HG03439 (cell line): ENCODE measurements around the gene C19orf67.

Source experiments
- ATAC-seq: cut with Tn5 transposase; IDR thresholded peaks from one replicate; pipeline ENCODE4 v1.9.1; 2021; ENCODE audit warnings: mild to moderate bottlenecking, moderate library complexity; ENCODE audit not compliant: unreplicated experiment

The C19orf67 gene

GRCh38 chr19:14110650-14111049, 25.1 kb upstream of the C19orf67 start:
- ATAC-seq, result no peak

- ATAC-seq, result no peak
These were observed 22.2 kb upstream of the C19orf67 start for GRCh38 chr19:14107581-14108461.

- no peak for ATAC-seq
These were observed 21.3 kb upstream of the C19orf67 start for GRCh38 chr19:14106840-14107239.

- no peak for ATAC-seq
These were observed 20.1 kb upstream of the C19orf67 start for GRCh38 chr19:14105680-14106079.

- no peak for ATAC-seq
These were observed 17.7 kb upstream of the C19orf67 start for GRCh38 chr19:14103310-14103709.

- no peak for ATAC-seq
These were observed 17.2 kb upstream of the C19orf67 start for GRCh38 chr19:14102756-14103155.

- no peak for ATAC-seq
These were observed 16.6 kb upstream of the C19orf67 start for GRCh38 chr19:14102102-14102696.

- ATAC-seq, result no peak
These were observed 15.5 kb upstream of the C19orf67 start for GRCh38 chr19:14101003-14101545.

- ATAC-seq, result no peak
These were observed 12.1 kb upstream of the C19orf67 start for GRCh38 chr19:14097532-14098151.

- ATAC-seq, result no peak
These were observed 10.8 kb upstream of the C19orf67 start for GRCh38 chr19:14096272-14096992.

GRCh38 chr19:14094854-14095253, 9.3 kb upstream of the C19orf67 start:
- no peak for ATAC-seq

- ATAC-seq, result no peak
These were observed 7.7 kb upstream of the C19orf67 start for GRCh38 chr19:14093117-14093823.

- peak; percentile 4 for ATAC-seq
These were observed 6.4 kb upstream of the C19orf67 start for GRCh38 chr19:14091813-14092462.

- ATAC-seq, result peak; percentile 54
These were observed 5.7 kb upstream of the C19orf67 start for GRCh38 chr19:14091081-14091812.

- peak; percentile 32 for ATAC-seq
These were observed 5.0 kb upstream of the C19orf67 start, which contains the start of gene SAMD1 for GRCh38 chr19:14090509-14091080. Gene SAMD1, minus strand, starts transcription at chr19:14090751.

- ATAC-seq, result peak; percentile 11
These were observed 4.3 kb upstream of the C19orf67 start for GRCh38 chr19:14089662-14090508.

- ATAC-seq, result no peak
These were observed 3.8 kb upstream of the C19orf67 start for GRCh38 chr19:14089412-14089661.
